ENCODE data around the gene CFAP45. TPM values are rescaled to one million over a fixed set of nuclear protein-coding genes. Genes with fewer than 3 reads are reported as not detected.

CFAP45 gene
- total and polyA plus RNA-seq, 9 of the 15 experiments (the other 6 are each of a cell fraction or from before 2014, with no cell fraction given) = 0.65 to 2.4 (median 1.5) TPM

DNA sequence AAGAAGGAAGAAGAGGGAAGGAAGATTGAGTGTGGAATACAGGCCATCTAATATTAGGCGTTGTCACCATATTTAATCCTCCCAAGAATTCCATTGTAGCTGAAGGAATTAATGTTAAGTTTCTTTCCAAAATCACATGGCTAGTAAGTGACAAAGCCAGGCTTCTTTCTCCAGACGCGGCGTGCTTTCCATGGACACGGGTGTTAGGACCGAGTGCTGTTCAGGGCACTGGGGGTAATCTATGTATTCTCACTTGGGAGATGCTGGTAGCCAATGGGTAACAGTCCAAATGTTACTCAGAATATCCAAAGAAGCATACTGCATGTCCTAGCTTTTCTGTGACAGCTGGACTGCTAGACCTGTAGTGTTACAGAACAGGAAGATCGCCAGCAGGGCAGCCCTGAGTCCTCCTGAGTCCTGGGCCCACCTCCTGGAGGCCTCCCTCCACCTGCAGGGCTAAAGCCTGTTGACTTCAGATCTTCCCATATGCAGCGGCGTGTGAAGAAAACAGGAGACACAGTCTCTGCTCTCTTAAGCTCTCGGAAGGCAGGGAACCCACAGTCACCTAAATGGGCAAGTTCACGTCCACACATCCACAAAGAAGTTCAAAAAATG, 40.1 kb upstream of the CFAP45 start:
- no peak overlapping the region for H3K4me3 ChIP-seq
- H3K4me2 ChIP-seq (ENCODE audit: insufficient read depth, low read length) = no peak overlapping the region
- ChIA-PET POLR2A (interaction anchor here (1.1 to 1.2 kb wide), 2 partner anchors 17 to 103 kb away, joined by 3 to 4 read pairs; no protein-coding TSS in a partner anchor), CTCF (ENCODE audit: low intra/inter-chr PET ratio) (interaction anchor here (6.5 kb wide), 1 partner anchor 66 kb away, joined by 75 read pairs; no protein-coding TSS in a partner anchor)
- no peaks in the 10 kb centered on the region for H3K36me3 ChIP-seq (ENCODE audit: control insufficient read depth, insufficient read depth, low read length)
- peaks cover 4 to 17% of the 10 kb centered on the region in 2 experiments; a peak in 4 of 5 replicates for H3K4me1 ChIP-seq (replicated peaks in 1 of 2; ENCODE audit: control insufficient read depth in 2 of 2, insufficient read depth in 2 of 2, low read length in 2 of 2)
- no peaks in the 10 kb centered on the region for H3K79me2 ChIP-seq (ENCODE audit: control insufficient read depth, insufficient read depth, low read length)
- in situ Hi-C loops (cut with MboI) = no loop called here
- intact Hi-C loops (cut with micrococcal nuclease) = no loop called here
- H2AFZ ChIP-seq (ENCODE audit: low read depth, low read length) = no peak overlapping the region
- no peaks in the 10 kb centered on the region for H3K9me3 ChIP-seq (replicated peaks; ENCODE audit: control insufficient read depth, insufficient read depth, low read depth, low read length)
- 37% methylated on average over 10 of the region's 11 CpGs for WGBS (ENCODE audit: insufficient coverage, low coverage, missing lambda C conversion rate)
- H3K27me3 ChIP-seq (ENCODE audit: control insufficient read depth in 2 of 2, insufficient read depth in 2 of 2, low read length in 2 of 2) = peaks cover 3 to 52% of the 10 kb centered on the region in 2 experiments
- DNase-seq (ENCODE audit: extremely low read depth in 1 of 4, low spot score in 3 of 4) (no peak), FAIRE-seq (no peak), ATAC-seq (no peak)
- TF ChIP-seq ZNF830 (CRISPR knock-in tag; IDR thresholded peaks at IDR 0.05) = no peak
- TF ChIP-seq MAFK (IDR thresholded peaks at IDR 0.05; ENCODE audit: low read length) = no peak
- no peak for TF ChIP-seq ZNF324 (CRISPR knock-in tag; IDR thresholded peaks at IDR 0.05)
- H4K20me1 ChIP-seq (replicated peaks; ENCODE audit: control insufficient read depth, insufficient read depth, low read length) = peaks cover 7% of the 10 kb centered on the region; the same call in 1 of the 2 replicates
- H3K27ac ChIP-seq (ENCODE audit: extremely low read depth, low read depth, low read length) = no peak overlapping the region
- H3K9ac ChIP-seq (ENCODE audit: insufficient read depth in 1 of 2, low read depth in 2 of 2, low read length in 2 of 2) = no peak overlapping the region
- H3K9me1 ChIP-seq (ENCODE audit: control insufficient read depth, insufficient read depth, low read length) = no peaks in the 10 kb centered on the region
- no TSS peak for BruUV-seq (replicated peaks)

DNA sequence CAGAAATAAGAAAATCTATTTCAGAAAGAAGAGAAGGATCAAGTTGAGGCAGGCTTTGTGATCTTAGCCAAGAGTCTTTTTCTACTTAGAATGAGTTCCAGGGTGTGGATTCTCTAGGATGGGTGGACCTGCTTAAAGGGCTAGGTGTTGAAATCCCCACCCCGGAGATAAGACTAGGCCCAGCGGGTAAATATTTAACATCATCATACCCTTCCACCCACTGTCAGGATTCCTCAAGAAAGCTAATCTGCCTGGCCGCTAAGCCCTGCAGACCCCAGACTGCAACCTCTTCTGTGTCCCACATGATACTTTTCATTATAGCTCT, 39.7 kb upstream of the CFAP45 start:
- POLR2A ChIA-PET = interaction anchor here (0.6 to 1.5 kb wide), 3 partner anchors 18 to 158 kb away, joined by 3 to 5 read pairs (median 3); no protein-coding TSS in a partner anchor
- H3K4me3 ChIP-seq = no peak overlapping the region
- H3K4me2 ChIP-seq (ENCODE audit: insufficient read depth, low read length) = no peak overlapping the region
- DNase-seq (ENCODE audit: extremely low read depth in 1 of 4, low spot score in 3 of 4) (no peak), FAIRE-seq (no peak), ATAC-seq (no peak)
- H3K9me1 ChIP-seq (ENCODE audit: control insufficient read depth, insufficient read depth, low read length) = no peaks in the 10 kb centered on the region
- no peaks in the 10 kb centered on the region for H3K9me3 ChIP-seq (replicated peaks; ENCODE audit: control insufficient read depth, insufficient read depth, low read depth, low read length)
- no peak overlapping the region for H2AFZ ChIP-seq (ENCODE audit: low read depth, low read length)
- intact Hi-C loops (cut with micrococcal nuclease) (loop anchor here (5.0 kb wide), 2 partner anchors 142 to 143 kb away; partner anchors contain the start of gene KCNJ9), in situ Hi-C loops (cut with MboI) (loop anchor here (5.0 kb wide), 1 partner anchor 68 kb away; no protein-coding TSS in a partner anchor)
- H3K79me2 ChIP-seq (ENCODE audit: control insufficient read depth, insufficient read depth, low read length) = no peaks in the 10 kb centered on the region
- peaks cover 4 to 15% of the 10 kb centered on the region in 2 experiments; a peak in 4 of 5 replicates for H3K4me1 ChIP-seq (replicated peaks in 1 of 2; ENCODE audit: control insufficient read depth in 2 of 2, insufficient read depth in 2 of 2, low read length in 2 of 2)
- H4K20me1 ChIP-seq (replicated peaks; ENCODE audit: control insufficient read depth, insufficient read depth, low read length) = peaks cover 7% of the 10 kb centered on the region; the same call in 1 of the 2 replicates
- TF ChIP-seq MEF2A (IDR thresholded peaks at IDR 0.05; ENCODE audit: control insufficient read depth, low read depth, low read length) (no peak), THRAP3 (IDR thresholded peaks at IDR 0.05; ENCODE audit: borderline replicate concordance) (no peak)
- WGBS (ENCODE audit: insufficient coverage, low coverage, missing lambda C conversion rate) = 13% methylated on average over 2 of the region's 3 CpGs
- CTCF ChIA-PET (ENCODE audit: low intra/inter-chr PET ratio) = interaction anchor here (6.5 kb wide), 1 partner anchor 67 kb away, joined by 75 read pairs; no protein-coding TSS in a partner anchor
- no TSS peak for BruUV-seq (replicated peaks)
- H3K27me3 ChIP-seq (ENCODE audit: control insufficient read depth in 2 of 2, insufficient read depth in 2 of 2, low read length in 2 of 2) = peaks cover 4 to 56% of the 10 kb centered on the region in 2 experiments
- no peak overlapping the region for H3K27ac ChIP-seq (ENCODE audit: extremely low read depth, low read depth, low read length)
- no peaks in the 10 kb centered on the region for H3K36me3 ChIP-seq (ENCODE audit: control insufficient read depth, insufficient read depth, low read length)
- no peak overlapping the region for H3K9ac ChIP-seq (ENCODE audit: insufficient read depth in 1 of 2, low read depth in 2 of 2, low read length in 2 of 2)

All from K562 (cell line).